HepG2 (cell line): ENCODE data around the gene SAMD10. TPM values are rescaled to one million over a fixed set of nuclear protein-coding genes. Genes with fewer than 3 reads are reported as not detected.

Experiments
- DNMT3B ChIP-seq: conservative IDR thresholded peaks from 2 replicates; pipeline ENCODE4 v1.6.1; 2016; ENCODE audit warnings: missing biosample characterization, control low read depth
- GATAD2A ChIP-seq: IDR thresholded peaks from 2 replicates; pipeline ENCODE4 v1.6.1; 2016
- IKZF4 ChIP-seq: sonication (generic); formaldehyde crosslinking; IDR thresholded peaks from 2 replicates; pipeline ENCODE4 v1.5.1; 2020; ENCODE audit warnings: borderline replicate concordance, mild to moderate bottlenecking, low read depth, missing genetic modification reagents; ENCODE audit errors: not compliant biosample characterization
- ISL2 ChIP-seq: sonication (generic); formaldehyde crosslinking; IDR thresholded peaks from 2 replicates; pipeline ENCODE4 v1.5.0; 2020; ENCODE audit warnings: missing genetic modification reagents
- KLF12 ChIP-seq: sonication (generic); formaldehyde crosslinking; IDR thresholded peaks from 2 replicates; pipeline ENCODE4 v1.4.0; 2020; ENCODE audit warnings: missing genetic modification reagents, borderline replicate concordance
- LCORL ChIP-seq, 2 experiments: fragments of 450-650 bp in 1 of 2; sonication (generic) in 1 of 2; formaldehyde crosslinking in 1 of 2; IDR thresholded peaks; 2 replicates each; pipeline versions ENCODE4 v1.5.0 to v1.6.1; 2017 to 2020; ENCODE audit warnings: antibody characterized with exemption in 1 of 2, missing genetic modification reagents in 1 of 2
- MAFG ChIP-seq: sonication (generic); formaldehyde crosslinking; IDR thresholded peaks from 2 replicates; pipeline ENCODE4 v1.5.1; 2020; ENCODE audit warnings: mild to moderate bottlenecking, missing genetic modification reagents
- NAIF1 ChIP-seq: sonication (generic); formaldehyde crosslinking; IDR thresholded peaks from 2 replicates; pipeline ENCODE4 v1.5.0; 2020; ENCODE audit warnings: mild to moderate bottlenecking, missing genetic modification reagents, borderline replicate concordance
- NPAS2 ChIP-seq: sonication (generic); formaldehyde crosslinking; IDR thresholded peaks from 2 replicates; pipeline ENCODE4 v1.8.0; 2022; ENCODE audit warnings: mild to moderate bottlenecking, missing genetic modification reagents, borderline replicate concordance
- POLR2A ChIP-seq, 2 experiments: IDR thresholded peaks; 2 replicates each; pipeline ENCODE4 v1.6.1; 2011; ENCODE audit warnings: low read depth in 2 of 2, low read length in 2 of 2, mild to moderate bottlenecking in 1 of 2, moderate library complexity in 1 of 2; ENCODE audit not compliant: insufficient read depth in 1 of 2
- PRPF4 ChIP-seq: fragments of 200-400 bp; formaldehyde crosslinking; IDR thresholded peaks from 2 replicates; pipeline ENCODE4 v1.6.1; 2016; ENCODE audit warnings: low read length, low read depth; ENCODE audit not compliant: poor library complexity, severe bottlenecking
- RBFOX2 ChIP-seq: fragments of 200-400 bp; formaldehyde crosslinking; IDR thresholded peaks from 2 replicates; pipeline ENCODE4 v1.6.1; 2017; ENCODE audit warnings: low read depth, mild to moderate bottlenecking, low read length
- TCF12 ChIP-seq, 2 experiments: fragments of 450-650 bp in 1 of 2; sonication (generic) in 1 of 2; formaldehyde crosslinking in 1 of 2; IDR thresholded peaks; 2 replicates each; pipeline versions ENCODE4 v1.6.1 to v1.8.0; 2017 to 2022; ENCODE audit warnings: antibody characterized with exemption in 1 of 2, mild to moderate bottlenecking in 1 of 2, missing genetic modification reagents in 1 of 2, moderate library complexity in 1 of 2
- TSC22D2 ChIP-seq: sonication (generic); formaldehyde crosslinking; IDR thresholded peaks from 2 replicates; pipeline ENCODE4 v1.5.1; 2020; ENCODE audit warnings: missing genetic modification reagents, mild to moderate bottlenecking, borderline replicate concordance
- YY1 ChIP-seq: IDR thresholded peaks from 2 replicates; pipeline ENCODE4 v1.6.1; 2011; ENCODE audit warnings: low read length, low read depth, moderate library complexity, mild to moderate bottlenecking; ENCODE audit not compliant: insufficient read depth, insufficient replicate concordance
- ZNF225 ChIP-seq: sonication (generic); formaldehyde crosslinking; IDR thresholded peaks from 2 replicates; pipeline ENCODE4 v1.4.0; 2020; ENCODE audit warnings: mild to moderate bottlenecking, missing genetic modification reagents
- ZNF282 ChIP-seq: fragments of 450-650 bp; IDR thresholded peaks from 2 replicates; pipeline ENCODE4 v1.6.1; 2018; ENCODE audit not compliant: partially characterized antibody
- ZNF562 ChIP-seq: sonication (generic); formaldehyde crosslinking; IDR thresholded peaks from 2 replicates; pipeline ENCODE4 v1.8.0; 2022; ENCODE audit warnings: missing genetic modification reagents, borderline replicate concordance
- ZNF7 ChIP-seq: IDR thresholded peaks from 2 replicates; pipeline ENCODE4 v1.6.1; 2016; ENCODE audit warnings: missing biosample characterization, missing genetic modification reagents
- ZNF788 ChIP-seq: sonication (generic); formaldehyde crosslinking; IDR thresholded peaks from 2 replicates; pipeline ENCODE4 v1.5.0; 2020; ENCODE audit warnings: mild to moderate bottlenecking, missing genetic modification reagents, borderline replicate concordance
- ZNF841 ChIP-seq: sonication (generic); formaldehyde crosslinking; IDR thresholded peaks from 2 replicates; pipeline ENCODE4 v1.8.1; 2023; ENCODE audit warnings: missing genetic modification reagents, borderline replicate concordance
- ZSCAN9 ChIP-seq: IDR thresholded peaks from 2 replicates; pipeline ENCODE4 v1.6.1; 2016; ENCODE audit warnings: borderline replicate concordance
- polyA plus RNA-seq, 8 experiments: library from polyadenylated mRNA; depleted of rRNA in 3 of 8; stranded (reverse) in 7 of 8; unstranded in 1 of 8; fragments of >200 nt; fragmentation: Illumina TruSeq in 4 of 8; extraction: Trizol in 4 of 8; gene quantifications; 2 replicates each; pipeline versions ENCODE4 v1.2.1 to v1.2.3, GENCODE V29; 2011 to 2016; ENCODE audit warnings: low read depth in 4 of 8, missing spikeins in 1 of 8, mixed read lengths in 1 of 8; ENCODE audit not compliant: insufficient read depth in 1 of 8
- total RNA-seq, 5 experiments: library from RNA; depleted of rRNA; stranded (reverse); fragments of >200 nt; fragmentation: Illumina TruSeq; extraction: Trizol; gene quantifications; 2 replicates each; pipeline ENCODE4 v1.2.3, GENCODE V29; 2016; ENCODE audit warnings: low read depth in 1 of 5
- TF ChIP-seq, protein P1 (sequence below): sonication (generic); formaldehyde crosslinking; IDR thresholded peaks from 2 replicates; pipeline ENCODE4 v1.5.0; 2020; ENCODE audit warnings: missing genetic modification reagents
- TF ChIP-seq, protein P2 (sequence below): sonication (generic); formaldehyde crosslinking; IDR thresholded peaks from 2 replicates; pipeline ENCODE4 v1.4.0; 2020; ENCODE audit warnings: missing genetic modification reagents, mild to moderate bottlenecking, borderline replicate concordance
- TF ChIP-seq, protein P3 (sequence below): sonication (generic); formaldehyde crosslinking; IDR thresholded peaks from 2 replicates; pipeline ENCODE4 v1.4.0; 2020; ENCODE audit warnings: missing genetic modification reagents, mild to moderate bottlenecking, borderline replicate concordance

SAMD10 gene
- total and polyA plus RNA-seq, 2 of the 13 experiments (the other 11 are each of a cell fraction or from before 2014, with no cell fraction given), result 6.1 to 11.0 TPM

DNA sequence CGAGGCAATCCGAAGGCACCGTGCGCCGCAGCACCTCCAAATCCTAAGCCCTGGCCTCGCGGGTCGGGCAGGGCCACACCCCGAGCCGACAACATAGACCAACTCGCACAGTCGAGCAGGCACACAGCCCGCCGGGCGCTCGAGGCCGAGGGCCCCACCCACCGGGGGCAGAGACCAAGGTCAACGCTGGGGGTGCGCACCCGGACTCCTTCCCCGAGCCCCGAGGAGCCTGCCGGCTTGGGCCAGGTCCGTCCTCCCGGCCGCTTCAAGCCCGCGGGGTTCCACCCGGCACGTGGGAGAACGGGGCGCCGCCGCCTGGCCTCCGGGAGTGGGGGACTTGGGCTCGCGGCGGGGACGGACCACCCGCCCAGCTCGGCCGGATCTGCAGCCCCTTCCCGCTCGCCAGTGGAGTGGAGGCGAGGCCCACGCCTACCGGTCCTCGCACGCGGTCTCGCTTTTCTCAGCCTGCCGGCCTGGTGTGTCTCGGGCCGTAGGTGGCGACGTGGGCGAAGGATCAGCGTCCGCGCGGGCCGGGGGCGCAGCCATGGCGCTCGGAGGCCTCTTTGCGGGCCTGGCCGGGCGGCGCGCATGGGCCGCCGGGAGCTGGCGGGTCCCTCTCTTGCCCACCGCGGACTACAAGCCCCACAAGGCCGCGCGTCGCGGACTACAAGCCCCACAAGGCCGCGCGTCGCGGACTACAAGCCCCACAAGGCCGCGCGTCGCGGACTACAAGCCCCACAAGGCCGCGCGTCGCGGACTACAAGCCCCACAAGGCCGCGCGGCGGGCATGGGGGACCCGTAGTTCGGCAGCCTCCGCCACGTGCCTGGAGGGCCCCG lies 23.4 kb downstream of the SAMD10 start, which contains the start of gene UCKL1 (continued):
- TF ChIP-seq ZNF225 (CRISPR knock-in tag) (peak; percentile 99), TSC22D2 (CRISPR knock-in tag) (peak; percentile 92; the same call in 1 of the 2 replicates), ZNF7 (peak; percentile 49; the same call in 1 of the 2 replicates), ZNF282 (no peak), POLR2A (IDR thresholded peaks at IDR 0.05; ENCODE audit: insufficient read depth in 1 of 2, low read depth in 2 of 2, low read length in 2 of 2) (peak in 1 of 2 experiments; percentile 96; a peak in 2 of 4 replicates), NAIF1 (CRISPR knock-in tag) (0 out of 2 replicates have a peak, but pooled peaks have one; percentile 56), ZSCAN9 (peak; percentile 87), GATAD2A (peak; percentile 71), TCF12 (IDR thresholded peaks at IDR 0.05) (no peak), TCF12 (CRISPR knock-in tag; IDR thresholded peaks at IDR 0.05) (peak; percentile 99), LCORL (IDR thresholded peaks at IDR 0.05) (no peak), LCORL (CRISPR knock-in tag; IDR thresholded peaks at IDR 0.05) (peak; percentile 13; the same call in 1 of the 2 replicates), YY1 (peak; percentile 93), MAFG (CRISPR knock-in tag) (no peak; the same call in 1 of the 2 replicates), IKZF4 (CRISPR knock-in tag) (peak; percentile 99), ZNF841 (CRISPR knock-in tag) (peak; percentile 85; the same call in 1 of the 2 replicates), NPAS2 (peak; percentile 93; the same call in 1 of the 2 replicates), ZNF788 (peak; percentile 98), ZNF562 (CRISPR knock-in tag) (peak; percentile 71; the same call in 1 of the 2 replicates), PRPF4 (no peak), RBFOX2 (peak; percentile 100), ISL2 (CRISPR knock-in tag) (peak; percentile 70), KLF12 (CRISPR knock-in tag) (peak; percentile 100), DNMT3B (CRISPR knock-in tag) (no peak)
- TF ChIP-seq, protein P1, sequence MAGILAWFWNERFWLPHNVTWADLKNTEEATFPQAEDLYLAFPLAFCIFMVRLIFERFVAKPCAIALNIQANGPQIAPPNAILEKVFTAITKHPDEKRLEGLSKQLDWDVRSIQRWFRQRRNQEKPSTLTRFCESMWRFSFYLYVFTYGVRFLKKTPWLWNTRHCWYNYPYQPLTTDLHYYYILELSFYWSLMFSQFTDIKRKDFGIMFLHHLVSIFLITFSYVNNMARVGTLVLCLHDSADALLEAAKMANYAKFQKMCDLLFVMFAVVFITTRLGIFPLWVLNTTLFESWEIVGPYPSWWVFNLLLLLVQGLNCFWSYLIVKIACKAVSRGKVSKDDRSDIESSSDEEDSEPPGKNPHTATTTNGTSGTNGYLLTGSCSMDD (CRISPR knock-in tag), result peak; percentile 96
- TF ChIP-seq, protein P2, sequence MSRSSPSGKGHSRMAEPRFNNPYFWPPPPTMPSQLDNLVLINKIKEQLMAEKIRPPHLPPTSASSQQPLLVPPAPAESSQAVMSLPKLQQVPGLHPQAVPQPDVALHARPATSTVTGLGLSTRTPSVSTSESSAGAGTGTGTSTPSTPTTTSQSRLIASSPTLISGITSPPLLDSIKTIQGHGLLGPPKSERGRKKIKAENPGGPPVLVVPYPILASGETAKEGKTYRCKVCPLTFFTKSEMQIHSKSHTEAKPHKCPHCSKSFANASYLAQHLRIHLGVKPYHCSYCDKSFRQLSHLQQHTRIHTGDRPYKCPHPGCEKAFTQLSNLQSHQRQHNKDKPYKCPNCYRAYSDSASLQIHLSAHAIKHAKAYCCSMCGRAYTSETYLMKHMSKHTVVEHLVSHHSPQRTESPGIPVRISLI (CRISPR knock-in tag), result 0 out of 2 replicates have a peak, but pooled peaks have one; percentile 60
- TF ChIP-seq, protein P3, sequence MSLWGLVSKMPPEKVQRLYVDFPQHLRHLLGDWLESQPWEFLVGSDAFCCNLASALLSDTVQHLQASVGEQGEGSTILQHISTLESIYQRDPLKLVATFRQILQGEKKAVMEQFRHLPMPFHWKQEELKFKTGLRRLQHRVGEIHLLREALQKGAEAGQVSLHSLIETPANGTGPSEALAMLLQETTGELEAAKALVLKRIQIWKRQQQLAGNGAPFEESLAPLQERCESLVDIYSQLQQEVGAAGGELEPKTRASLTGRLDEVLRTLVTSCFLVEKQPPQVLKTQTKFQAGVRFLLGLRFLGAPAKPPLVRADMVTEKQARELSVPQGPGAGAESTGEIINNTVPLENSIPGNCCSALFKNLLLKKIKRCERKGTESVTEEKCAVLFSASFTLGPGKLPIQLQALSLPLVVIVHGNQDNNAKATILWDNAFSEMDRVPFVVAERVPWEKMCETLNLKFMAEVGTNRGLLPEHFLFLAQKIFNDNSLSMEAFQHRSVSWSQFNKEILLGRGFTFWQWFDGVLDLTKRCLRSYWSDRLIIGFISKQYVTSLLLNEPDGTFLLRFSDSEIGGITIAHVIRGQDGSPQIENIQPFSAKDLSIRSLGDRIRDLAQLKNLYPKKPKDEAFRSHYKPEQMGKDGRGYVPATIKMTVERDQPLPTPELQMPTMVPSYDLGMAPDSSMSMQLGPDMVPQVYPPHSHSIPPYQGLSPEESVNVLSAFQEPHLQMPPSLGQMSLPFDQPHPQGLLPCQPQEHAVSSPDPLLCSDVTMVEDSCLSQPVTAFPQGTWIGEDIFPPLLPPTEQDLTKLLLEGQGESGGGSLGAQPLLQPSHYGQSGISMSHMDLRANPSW, result peak; percentile 99; the same call in 1 of the 2 replicates
